Neural progenitor cell (in vitro differentiated cells): ENCODE results near the gene NDE1. TPM values are rescaled to one million over a fixed set of nuclear protein-coding genes. Genes with fewer than 3 reads are reported as not detected.
A peak's percentile ranks its signal among the peaks of the same experiment; 100 is the strongest.

Experiments
- DNase-seq: peaks from one replicate; pipeline ENCODE4 v3.0.0-alpha.2; 2016; ENCODE audit warnings: low spot score
- H2AFZ ChIP-seq: fragments of 200-600 bp; sonication (generic); replicated peaks from 2 replicates; pipeline ENCODE4 v1.6.1; 2016; ENCODE audit warnings: antibody characterized with exemption
- H3F3A ChIP-seq: fragments of 200-600 bp; sonication (generic); 2 replicates; pipeline ENCODE4 v1.6.1; 2016; ENCODE audit warnings: antibody characterized with exemption, low read depth
- H3K27ac ChIP-seq: fragments of 200-600 bp; sonication (generic); 2 replicates; pipeline ENCODE4 v1.5.1; 2016; ENCODE audit warnings: mild to moderate bottlenecking
- H3K27me3 ChIP-seq: fragments of 200-600 bp; sonication (generic); 2 replicates; pipeline ENCODE4 v1.6.1; 2016; ENCODE audit warnings: mild to moderate bottlenecking, moderate library complexity
- H3K36me3 ChIP-seq: fragments of 200-600 bp; sonication (generic); 2 replicates; pipeline ENCODE4 v1.5.1; 2016
- H3K4me1 ChIP-seq: fragments of 200-600 bp; sonication (generic); 2 replicates; pipeline ENCODE4 v1.6.1; 2016; ENCODE audit warnings: mixed run types
- H3K4me2 ChIP-seq: fragments of 200-600 bp; sonication (generic); 2 replicates; pipeline ENCODE4 v1.6.1; 2016
- H3K4me3 ChIP-seq: fragments of 200-600 bp; sonication (generic); 2 replicates; pipeline ENCODE4 v1.5.1; 2016
- H3K79me2 ChIP-seq: fragments of 200-600 bp; sonication (generic); 2 replicates; pipeline ENCODE4 v1.6.1; 2016; ENCODE audit warnings: low read depth
- H3K9ac ChIP-seq: fragments of 200-600 bp; sonication (generic); 2 replicates; pipeline ENCODE4 v1.6.1; 2016
- H3K9me3 ChIP-seq: fragments of 200-600 bp; sonication (generic); 2 replicates; pipeline ENCODE4 v1.5.1; 2016; ENCODE audit warnings: low read depth
- H4K20me1 ChIP-seq: fragments of 200-600 bp; sonication (generic); 2 replicates; pipeline ENCODE4 v1.6.1; 2016; ENCODE audit warnings: low read depth
- H3K27ac Mint-ChIP-seq: 3 replicates; pipeline ENCODE4 v1.8.0; 2021; ENCODE audit warnings: mixed read lengths
- H3K27me3 Mint-ChIP-seq: 2 replicates; pipeline ENCODE4 v1.8.0; 2022; ENCODE audit warnings: low read depth, mild to moderate bottlenecking, inconsistent platforms, moderate library complexity, mixed read lengths; ENCODE audit not compliant: insufficient read depth
- H3K36me3 Mint-ChIP-seq: 3 replicates; pipeline ENCODE4 v1.8.0; 2021; ENCODE audit warnings: mixed read lengths
- H3K4me1 Mint-ChIP-seq: 3 replicates; pipeline ENCODE4 v1.8.0; 2021; ENCODE audit warnings: mixed read lengths
- H3K4me3 Mint-ChIP-seq: 3 replicates; pipeline ENCODE4 v1.8.0; 2021; ENCODE audit warnings: mild to moderate bottlenecking, moderate library complexity, mixed read lengths
- H3K9me3 Mint-ChIP-seq: 3 replicates; pipeline ENCODE4 v1.8.0; 2020; ENCODE audit warnings: mixed read lengths
- CTCF ChIP-seq: fragments of 200-600 bp; sonication (generic); IDR thresholded peaks from 2 replicates; pipeline ENCODE4 v1.5.1; 2017; ENCODE audit warnings: antibody characterized with exemption, mild to moderate bottlenecking
- EZH2 ChIP-seq: fragments of 200-600 bp; sonication (generic); IDR thresholded peaks from 2 replicates; pipeline ENCODE4 v1.6.1; 2017; ENCODE audit warnings: antibody characterized with exemption, mild to moderate bottlenecking, moderate library complexity
- EZH2phosphoT487 ChIP-seq: fragments of 200-600 bp; sonication (generic); IDR thresholded peaks from 2 replicates; pipeline ENCODE4 v1.6.1; 2017; ENCODE audit warnings: antibody characterized with exemption
- total RNA-seq: library from RNA; depleted of rRNA; stranded (reverse); fragments of >200 nt; gene quantifications from 2 replicates; pipeline ENCODE4 v1.2.3, GENCODE V29; 2015; ENCODE audit warnings: low replicate concordance

The NDE1 gene
- total RNA-seq, 1 donor from 2014 or later = 85.3 TPM

DNA sequence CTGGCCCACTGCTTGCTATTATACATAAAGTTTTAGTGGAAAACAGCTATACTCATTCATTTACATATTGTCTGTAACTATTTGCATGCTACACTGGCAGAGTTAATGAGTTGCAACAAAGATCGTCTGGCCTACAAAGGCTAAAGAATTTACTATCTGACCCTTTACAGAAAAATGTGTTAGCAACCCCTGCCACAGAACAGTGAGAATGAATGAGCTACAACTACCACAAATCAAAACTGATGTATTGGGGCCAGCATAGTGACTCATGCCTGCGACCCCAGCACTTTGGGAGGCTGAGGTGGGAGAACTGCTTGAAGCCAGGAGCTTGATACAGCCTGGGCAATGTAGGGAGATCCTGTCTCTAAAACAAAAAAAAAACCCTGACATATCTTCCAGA, 114.1 kb downstream of the NDE1 start:
- no peak for DNase-seq

DNA sequence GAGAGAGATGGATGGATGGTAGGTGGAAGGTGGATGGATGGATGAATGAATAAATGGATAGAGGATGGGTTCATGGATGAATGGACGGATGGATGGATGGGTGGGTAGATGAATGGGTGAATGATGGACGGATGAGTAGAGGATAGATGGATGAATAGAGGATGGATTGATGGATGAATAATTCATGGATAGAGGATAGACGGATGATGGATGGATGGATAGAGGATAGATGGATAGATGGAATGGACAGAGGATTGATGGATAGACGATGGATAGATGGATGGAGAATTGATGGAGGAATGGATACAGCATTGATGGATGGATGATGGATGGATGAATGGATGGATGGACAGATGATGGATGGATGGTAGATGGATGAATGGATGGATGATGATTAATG, 115.1 kb downstream of the NDE1 start:
- no peaks in the 10 kb centered on the region for H3F3A ChIP-seq
- no peak overlapping the region for H3K27ac Mint-ChIP-seq
- peaks cover 11% of the 10 kb centered on the region for H3K27me3 Mint-ChIP-seq
- no peaks in the 10 kb centered on the region for H4K20me1 ChIP-seq
- H3K79me2 ChIP-seq = no peaks in the 10 kb centered on the region
- H3K9me3 Mint-ChIP-seq = no peaks in the 10 kb centered on the region
- H3K9me3 ChIP-seq = no peaks in the 10 kb centered on the region
- TF ChIP-seq EZH2phosphoT487 (no peak), CTCF (no peak), EZH2 (no peak)
- DNase-seq = no peak
- no peak overlapping the region for H3K4me3 Mint-ChIP-seq
- no peaks in the 10 kb centered on the region for H3K4me1 ChIP-seq
- H3K9ac ChIP-seq = no peak overlapping the region
- H3K27ac ChIP-seq = no peak overlapping the region
- no peak overlapping the region for H2AFZ ChIP-seq
- H3K36me3 ChIP-seq = no peaks in the 10 kb centered on the region
- no peaks in the 10 kb centered on the region for H3K36me3 Mint-ChIP-seq
- no peaks in the 10 kb centered on the region for H3K27me3 ChIP-seq
- no peak overlapping the region for H3K4me2 ChIP-seq
- no peak overlapping the region for H3K4me3 ChIP-seq
- no peaks in the 10 kb centered on the region for H3K4me1 Mint-ChIP-seq

More for the DNA sequence above, 114.1 kb downstream of the NDE1 start:
- H4K20me1 ChIP-seq = no peaks in the 10 kb centered on the region
- H3F3A ChIP-seq = no peaks in the 10 kb centered on the region
- H2AFZ ChIP-seq = no peak overlapping the region
- H3K79me2 ChIP-seq = no peaks in the 10 kb centered on the region
- H3K36me3 Mint-ChIP-seq = no peaks in the 10 kb centered on the region
- H3K27ac ChIP-seq = no peak overlapping the region
- TF ChIP-seq EZH2phosphoT487 (no peak), EZH2 (no peak), CTCF (no peak)
- no peak overlapping the region for H3K4me3 Mint-ChIP-seq
- H3K4me1 ChIP-seq = no peaks in the 10 kb centered on the region
- H3K27me3 Mint-ChIP-seq = peaks cover 17% of the 10 kb centered on the region
- no peak overlapping the region for H3K27ac Mint-ChIP-seq
- H3K4me2 ChIP-seq = no peak overlapping the region
- H3K9me3 Mint-ChIP-seq = no peaks in the 10 kb centered on the region
- no peaks in the 10 kb centered on the region for H3K27me3 ChIP-seq
- no peaks in the 10 kb centered on the region for H3K4me1 Mint-ChIP-seq
- H3K4me3 ChIP-seq = no peak overlapping the region
- no peaks in the 10 kb centered on the region for H3K36me3 ChIP-seq
- no peak overlapping the region for H3K9ac ChIP-seq
- H3K9me3 ChIP-seq = no peaks in the 10 kb centered on the region

GRCh38 chr16:15765880-15766279, 115.8 kb downstream of the NDE1 start:
- H3K9ac ChIP-seq = no peak overlapping the region
- H3K4me1 ChIP-seq = no peaks in the 10 kb centered on the region
- TF ChIP-seq EZH2 (no peak), EZH2phosphoT487 (no peak), CTCF (peak; percentile 78)
- DNase-seq = peak; percentile 77
- H3K9me3 ChIP-seq = no peaks in the 10 kb centered on the region
- no peaks in the 10 kb centered on the region for H4K20me1 ChIP-seq
- no peaks in the 10 kb centered on the region for H3K27me3 ChIP-seq
- no peak overlapping the region for H3K4me2 ChIP-seq
- no peaks in the 10 kb centered on the region for H3K79me2 ChIP-seq
- Mint-ChIP-seq H3K27me3 (peaks cover 10% of the 10 kb centered on the region), H3K36me3 (no peaks in the 10 kb centered on the region), H3K4me1 (no peaks in the 10 kb centered on the region), H3K27ac (no peak overlapping the region), H3K4me3 (no peak overlapping the region), H3K9me3 (no peaks in the 10 kb centered on the region)
- H2AFZ ChIP-seq = no peak overlapping the region
- H3K4me3 ChIP-seq = no peak overlapping the region
- no peaks in the 10 kb centered on the region for H3K36me3 ChIP-seq
- H3F3A ChIP-seq = no peaks in the 10 kb centered on the region
- H3K27ac ChIP-seq = no peak overlapping the region
